ENCODE results near the gene IGFBP2. TPM values are rescaled to one million over a fixed set of nuclear protein-coding genes. Genes with fewer than 3 reads are reported as not detected.

IGFBP2 gene
- total RNA-seq, 1 experiment from 2014 or later: 363 TPM

GRCh38 chr2:216698895-216699294, 65.7 kb downstream of the IGFBP2 start:
- H3K56ac ChIP-seq (ENCODE audit: insufficient read length, low read depth, low read length): no peak overlapping the region

More at GRCh38 chr2:216698895-216699294, 65.7 kb downstream of the IGFBP2 start:
- peak; percentile 79 for TF ChIP-seq CTCF (conservative IDR thresholded peaks at IDR 0.05)
- no CpG with 5 or more reads among the region's 5 CpGs for WGBS (ENCODE audit: extremely low coverage, insufficient read length, low lambda C conversion rate)
- Histone ChIP-seq H3K27me3 (ENCODE audit: insufficient read depth, low read length) (no peaks in the 10 kb centered on the region; the same call in 1 of the 2 replicates), H3K4me1 (ENCODE audit: insufficient read depth, low read length) (no peaks in the 10 kb centered on the region), H3K18ac (ENCODE audit: insufficient read length, low read depth, low read length) (no peak overlapping the region), H2AK5ac (ENCODE audit: insufficient read length, low read length) (no peak overlapping the region), H3K23me2 (ENCODE audit: insufficient read length, low read depth, low read length, poor library complexity, severe bottlenecking) (peaks cover 18% of the 10 kb centered on the region), H3K14ac (ENCODE audit: insufficient read depth, low read length) (no peak overlapping the region), H2BK5ac (ENCODE audit: insufficient read length, low read length) (no peak overlapping the region), H3K9me3 (ENCODE audit: control insufficient read depth, low read depth, low read length) (no peaks in the 10 kb centered on the region), H2BK15ac (ENCODE audit: low read depth, low read length) (no peak overlapping the region), H4K20me1 (ENCODE audit: control insufficient read depth, insufficient read depth, insufficient read length) (no peaks in the 10 kb centered on the region), H3T11ph (ENCODE audit: low read length) (no peak overlapping the region), H3K4me2 (ENCODE audit: insufficient read depth, insufficient read length, low read length) (no peak overlapping the region), H2AFZ (ENCODE audit: low read length) (no peak overlapping the region), H4K91ac (ENCODE audit: insufficient read length, low read depth, low read length) (no peak overlapping the region), H4K8ac (replicated peaks; ENCODE audit: insufficient read length, low read depth, low read length) (no peak overlapping the region), H4K5ac (ENCODE audit: insufficient read length, low read depth, low read length) (no peak overlapping the region), H3K9ac (ENCODE audit: extremely low read depth, insufficient read length, low read length) (no peak overlapping the region), H3K27ac (ENCODE audit: insufficient read length, low read depth, low read length) (no peak overlapping the region), H3K79me2 (ENCODE audit: insufficient read depth, low read length) (no peaks in the 10 kb centered on the region), H2BK12ac (ENCODE audit: insufficient read length, low read depth, low read length) (no peak overlapping the region), H3K4ac (ENCODE audit: low read depth, low read length) (no peak overlapping the region), H2BK120ac (ENCODE audit: low read depth, low read length, poor library complexity, severe bottlenecking) (no peak overlapping the region), H2BK20ac (ENCODE audit: low read depth, low read length, poor library complexity, severe bottlenecking) (no peak overlapping the region), H3K23ac (ENCODE audit: insufficient read length, low read depth, low read length) (no peak overlapping the region), H3K79me1 (ENCODE audit: insufficient read depth, low read depth, low read length, poor library complexity, severe bottlenecking) (no peaks in the 10 kb centered on the region)
- H3K27ac Mint-ChIP-seq: no peak overlapping the region
- H3K4me3 Mint-ChIP-seq: no peak overlapping the region
- H3K27me3 Mint-ChIP-seq (ENCODE audit: low read depth): peaks cover 44% of the 10 kb centered on the region
- DNase-seq: no peak
- H3K9me3 Mint-ChIP-seq: no peaks in the 10 kb centered on the region; a peak in 1 of 5 replicates
- H3K4me1 Mint-ChIP-seq: peaks cover 17 to 27% of the 10 kb centered on the region in 2 experiments
- H3K36me3 Mint-ChIP-seq (ENCODE audit: insufficient read depth in 1 of 3, low read depth in 3 of 3): no peaks in the 10 kb centered on the region
